Spinal cord (tissue), 10 donors: ENCODE data around the gene COLEC12. TPM values are rescaled to one million over a fixed set of nuclear protein-coding genes. Genes with fewer than 3 reads are reported as not detected.

ENCODE experiments used
- DNase-seq, 6 donors: peaks; one replicate each; pipeline versions ENCODE4 v3.0.0 to v3.0.0-alpha.2; 2013 to 2015; ENCODE audit warnings: low spot score in 6 of 6, low read depth in 4 of 6
- H3K27ac ChIP-seq: one replicate; pipeline ENCODE4 v1.5.1; 2013; ENCODE audit warnings: low read depth, low read length, control low read depth
- H3K27me3 ChIP-seq: one replicate; pipeline ENCODE4 v1.6.1; 2013; ENCODE audit warnings: low read length; ENCODE audit not compliant: control insufficient read depth, insufficient read depth
- H3K36me3 ChIP-seq: one replicate; pipeline ENCODE4 v1.6.1; 2013; ENCODE audit warnings: low read length; ENCODE audit not compliant: control insufficient read depth, insufficient read depth
- H3K4me1 ChIP-seq: one replicate; pipeline ENCODE4 v1.6.1; 2013; ENCODE audit warnings: low read length; ENCODE audit not compliant: control insufficient read depth, insufficient read depth
- H3K4me3 ChIP-seq: one replicate; pipeline ENCODE4 v1.5.1; 2013; ENCODE audit warnings: low read depth, low read length, control low read depth
- H3K9me3 ChIP-seq: one replicate; pipeline ENCODE4 v1.6.1; 2013; ENCODE audit warnings: low read length; ENCODE audit not compliant: control insufficient read depth, insufficient read depth
- WGBS: methylation state at CpG from one replicate; pipeline ENCODE4 v1.1.5; 2013; ENCODE audit warnings: missing lambda C conversion rate; ENCODE audit not compliant: insufficient coverage; 5-methylcytosine and 5-hydroxymethylcytosine counted together
- polyA plus RNA-seq, 2 donors: library from polyadenylated mRNA; unstranded; fragments of 120-200 nt; gene quantifications; one replicate each; pipeline ENCODE4 v1.2.1, GENCODE V29; 2013; ENCODE audit not compliant: insufficient read length in 2 of 2
- total RNA-seq, 2 donors: library from RNA; depleted of rRNA in 1 of 2; stranded (reverse); fragments of 120-200 nt in 1 of 2; fragments of >200 nt in 1 of 2; gene quantifications; one replicate each; pipeline versions ENCODE4 v1.2.3 to v1.2.4, GENCODE V29; 2013 to 2014
- donor health status: healthy.

COLEC12 gene
- total and polyA plus RNA-seq, 4 donors = 19.2 to 282 (median 57.4) TPM

- no peak overlapping the region for H3K4me3 ChIP-seq
- H3K27me3 ChIP-seq = no peaks in the 10 kb centered on the region
- H3K27ac ChIP-seq = peak overlapping the region; percentile 67
- H3K4me1 ChIP-seq = peaks cover 17% of the 10 kb centered on the region
- no peaks in the 10 kb centered on the region for H3K36me3 ChIP-seq
- no peaks in the 10 kb centered on the region for H3K9me3 ChIP-seq
- no peak for DNase-seq
- no CpG with 5 or more reads among the region's 5 CpGs for WGBS
Observed at GRCh38 chr18:370751-371608, 129.5 kb downstream of the COLEC12 start.

DNA sequence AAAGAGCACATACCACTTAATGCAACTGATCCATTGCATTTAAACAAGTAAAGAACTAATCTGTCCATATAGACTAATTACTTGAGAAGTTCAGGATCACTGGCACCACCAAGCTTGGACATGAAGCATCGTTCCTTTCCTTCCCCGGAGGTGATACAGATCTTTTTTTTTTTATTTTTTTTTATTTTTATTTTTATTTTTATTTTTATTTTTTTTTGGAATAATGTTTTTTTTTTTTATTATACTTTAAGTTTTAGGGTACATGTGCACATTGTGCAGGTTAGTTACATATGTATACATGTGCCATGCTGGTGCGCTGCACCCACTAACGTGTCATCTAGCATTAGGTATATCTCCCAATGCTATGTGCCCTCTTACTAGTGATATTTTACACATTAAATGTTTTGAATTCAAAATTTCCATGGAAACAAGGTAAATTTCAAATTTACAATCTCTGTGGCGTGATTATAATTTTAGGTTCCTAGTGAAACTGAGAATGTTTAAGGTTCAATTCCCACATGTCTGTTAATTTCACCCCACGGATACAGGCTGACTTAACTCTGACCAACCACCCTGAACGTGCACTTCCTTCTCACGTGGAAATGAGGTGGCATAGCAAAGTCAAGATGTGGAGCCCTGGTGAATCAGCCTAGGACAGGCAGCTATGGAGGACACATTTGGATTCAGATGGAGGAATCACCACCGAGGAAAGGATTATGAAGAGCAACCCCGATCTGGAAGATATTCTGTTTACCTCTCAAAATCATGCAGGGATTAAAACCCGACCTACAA lies 131.1 kb downstream of the COLEC12 start:
- Histone ChIP-seq H3K27me3 (no peaks in the 10 kb centered on the region), H3K27ac (no peak overlapping the region), H3K9me3 (no peaks in the 10 kb centered on the region), H3K4me1 (peaks cover 8% of the 10 kb centered on the region), H3K36me3 (no peaks in the 10 kb centered on the region), H3K4me3 (no peak overlapping the region)
- DNase-seq = no peak
- 79% methylated on average over 4 of the region's 11 CpGs for WGBS

- Histone ChIP-seq H3K4me3 (no peak overlapping the region), H3K4me1 (peaks cover 25% of the 10 kb centered on the region), H3K36me3 (no peaks in the 10 kb centered on the region), H3K9me3 (no peaks in the 10 kb centered on the region), H3K27me3 (no peaks in the 10 kb centered on the region), H3K27ac (no peak overlapping the region)
- 55% methylated on average over 6 of the region's 9 CpGs for WGBS
- DNase-seq = no peak
Observed at GRCh38 chr18:366466-367061, 133.9 kb downstream of the COLEC12 start.

DNA sequence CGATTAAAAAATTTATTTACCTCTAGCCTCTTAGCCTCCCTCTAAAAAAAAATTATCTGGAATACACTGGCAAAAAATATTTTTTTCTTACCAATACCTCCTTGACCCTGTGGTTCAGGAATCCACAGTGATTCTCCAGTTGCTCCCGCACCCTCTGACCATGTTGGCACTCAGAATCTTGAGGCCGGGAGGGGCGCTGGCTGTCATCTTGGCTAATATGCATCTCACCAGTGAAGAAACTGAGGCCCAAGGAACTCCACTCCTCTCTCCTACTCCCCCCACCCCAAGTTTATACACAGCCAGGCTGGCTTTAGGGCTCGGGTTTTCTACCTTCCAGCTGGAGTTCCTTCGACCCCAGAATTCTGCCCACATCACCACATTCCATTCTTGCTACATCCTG lies 134.8 kb downstream of the COLEC12 start:
- H3K27ac ChIP-seq = no peak overlapping the region
- no peak overlapping the region for H3K4me3 ChIP-seq
- H3K36me3 ChIP-seq = no peaks in the 10 kb centered on the region
- no peaks in the 10 kb centered on the region for H3K9me3 ChIP-seq
- H3K4me1 ChIP-seq = peaks cover 28% of the 10 kb centered on the region
- 96% methylated on average over 3 of the region's 6 CpGs for WGBS
- no peak for DNase-seq
- H3K27me3 ChIP-seq = no peaks in the 10 kb centered on the region

DNA sequence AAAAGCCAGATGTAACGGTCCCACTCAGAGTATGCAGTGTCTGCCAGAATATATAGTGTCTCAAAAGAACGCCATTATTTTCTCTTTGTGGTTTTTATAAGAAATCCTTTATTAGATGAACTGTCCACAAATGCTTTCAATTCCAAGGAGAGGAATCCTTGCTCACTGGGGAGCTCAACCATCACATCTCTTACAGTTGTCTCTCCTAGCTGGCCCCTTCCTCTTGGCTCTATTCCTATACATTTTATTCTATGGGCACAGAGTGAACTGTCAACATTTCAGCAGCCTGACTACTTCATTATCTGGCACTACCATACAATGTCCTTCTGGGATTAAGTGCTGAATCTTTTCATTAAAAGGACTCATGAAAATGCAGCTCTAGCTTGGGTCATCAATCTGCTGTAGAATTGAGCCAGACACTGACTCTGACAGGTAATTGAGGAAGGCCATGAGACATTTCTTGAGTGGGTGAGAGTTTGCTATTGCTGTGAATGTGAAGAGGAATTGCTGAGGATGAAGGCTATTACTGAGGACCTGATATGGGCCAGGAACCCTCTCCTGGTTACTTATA lies 136.2 kb downstream of the COLEC12 start:
- Histone ChIP-seq H3K4me1 (peaks cover 28% of the 10 kb centered on the region), H3K27ac (peak overlapping the region; percentile 75), H3K36me3 (no peaks in the 10 kb centered on the region), H3K4me3 (no peak overlapping the region), H3K27me3 (no peaks in the 10 kb centered on the region), H3K9me3 (no peaks in the 10 kb centered on the region)
- WGBS = no CpG with 5 or more reads among the region's 2 CpGs
- peak in 1 of 6 donors; percentile 63 for DNase-seq

GRCh38 chr18:363301-364085 lies 137.0 kb downstream of the COLEC12 start:
- H3K27ac ChIP-seq = peak overlapping the region; percentile 80
- no peak for DNase-seq
- H3K36me3 ChIP-seq = no peaks in the 10 kb centered on the region

GRCh38 chr18:362311-363290 lies 137.9 kb downstream of the COLEC12 start:
- DNase-seq = peak in 2 of 6 donors; percentile 69 to 86
- Histone ChIP-seq H3K27ac (peak overlapping the region; percentile 80), H3K4me1 (peaks cover 27% of the 10 kb centered on the region), H3K36me3 (no peaks in the 10 kb centered on the region), H3K27me3 (no peaks in the 10 kb centered on the region), H3K4me3 (no peak overlapping the region), H3K9me3 (no peaks in the 10 kb centered on the region)
- 25% methylated on average over 8 of the region's 12 CpGs for WGBS

More at GRCh38 chr18:363301-364085, 137.0 kb downstream of the COLEC12 start:
- Histone ChIP-seq H3K27me3 (no peaks in the 10 kb centered on the region), H3K9me3 (no peaks in the 10 kb centered on the region), H3K4me1 (peaks cover 28% of the 10 kb centered on the region), H3K4me3 (no peak overlapping the region)
- WGBS = 51% methylated on average over 3 of the region's 11 CpGs

GRCh38 chr18:361941-362310 lies 138.6 kb downstream of the COLEC12 start:
- Histone ChIP-seq H3K4me1 (peaks cover 25% of the 10 kb centered on the region), H3K9me3 (no peaks in the 10 kb centered on the region), H3K27ac (peak overlapping the region; percentile 80), H3K4me3 (no peak overlapping the region), H3K36me3 (no peaks in the 10 kb centered on the region), H3K27me3 (no peaks in the 10 kb centered on the region)
- no peak for DNase-seq
- WGBS = 36% methylated on average over 7 of the region's 7 CpGs
